GM12891 (cell line): ENCODE data around the gene WFDC8.

ENCODE experiments used
- POLR2A ChIP-seq: IDR thresholded peaks from 2 replicates; pipeline ENCODE4 v1.6.1; 2011; ENCODE audit warnings: low read depth, low read length, control low read depth
- POLR2AphosphoS5 ChIP-seq: IDR thresholded peaks from 2 replicates; pipeline ENCODE4 v1.6.1; 2011; ENCODE audit warnings: low read depth, low read length, control low read depth
- TAF1 ChIP-seq: IDR thresholded peaks from 2 replicates; pipeline ENCODE4 v1.6.1; 2011; ENCODE audit warnings: low read depth, low read length, control low read depth

DNA sequence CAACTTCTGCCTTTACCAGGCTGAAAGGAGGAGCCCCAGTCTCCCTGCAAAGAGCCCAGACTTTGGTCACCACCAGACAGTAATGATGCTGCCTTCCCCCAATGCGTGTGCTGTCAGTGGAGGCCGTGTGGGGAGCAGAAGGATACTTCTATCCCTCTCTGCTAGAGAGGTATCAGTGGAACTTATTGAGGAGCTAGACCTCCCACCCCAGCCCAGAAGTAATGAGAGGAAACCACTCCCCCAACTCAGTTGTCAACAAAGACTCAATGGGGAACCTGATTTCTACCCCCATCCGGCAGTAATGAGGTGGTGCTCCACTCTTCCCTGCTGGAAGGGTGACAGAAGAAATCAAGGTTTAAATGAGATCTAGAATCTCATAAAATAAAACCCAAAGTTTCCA, 4.4 kb upstream of the WFDC8 start:
- no peak for TF ChIP-seq POLR2AphosphoS5
- no peak for TF ChIP-seq POLR2A
- TF ChIP-seq TAF1: no peak
